HG03196 (cell line): ENCODE data around the gene GGT7.

Source experiments
- ATAC-seq: cut with Tn5 transposase; IDR thresholded peaks from one replicate; pipeline ENCODE4 v1.9.1; 2021; ENCODE audit not compliant: unreplicated experiment

GGT7 gene

GRCh38 chr20:34797012-34797995, 75.4 kb downstream of the GGT7 start:
- no peak for ATAC-seq
